Measurements from ENCODE around the gene HDGF. TPM values are rescaled to one million over a fixed set of nuclear protein-coding genes. Genes with fewer than 3 reads are reported as not detected.

Gene HDGF
- total and polyA plus RNA-seq, 9 of the 15 experiments (the other 6 are each of a cell fraction or from before 2014, with no cell fraction given), result 38.8 to 601 (median 400) TPM

DNA sequence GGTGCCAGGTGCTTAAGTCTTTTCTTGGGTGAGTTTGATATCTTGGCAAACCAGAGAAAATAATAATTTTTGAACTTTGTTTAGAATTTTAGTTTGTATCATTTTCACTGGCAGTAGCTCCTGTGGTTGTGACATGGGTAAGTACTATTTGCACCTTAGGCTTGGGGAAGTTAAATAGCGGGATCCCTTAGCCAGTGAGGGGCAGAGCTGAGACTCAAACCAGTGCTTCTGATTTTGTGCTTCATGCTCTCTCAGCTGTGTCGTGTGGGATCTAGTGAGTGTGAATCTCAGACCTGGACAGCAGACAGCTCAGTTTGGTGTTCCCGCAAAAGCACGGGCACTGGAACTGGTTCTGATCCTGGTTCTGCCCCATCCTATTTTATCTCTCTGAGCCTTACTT, 25.5 kb upstream of the HDGF start:
- no peaks in the 10 kb centered on the region for H3K9me3 ChIP-seq (replicated peaks; ENCODE audit: control insufficient read depth, insufficient read depth, low read depth, low read length)
- no peaks in the 10 kb centered on the region for H3K9me1 ChIP-seq (ENCODE audit: control insufficient read depth, insufficient read depth, low read length)
- H3K27ac ChIP-seq (ENCODE audit: extremely low read depth, low read depth, low read length), result no peak overlapping the region
- peaks cover 91% of the 10 kb centered on the region for H3K79me2 ChIP-seq (ENCODE audit: control insufficient read depth, insufficient read depth, low read length)
- no peak overlapping the region for H3K4me2 ChIP-seq (ENCODE audit: insufficient read depth, low read length)
- no TSS peak for BruUV-seq (replicated peaks)
- 54% methylated on average over 4 of the region's 4 CpGs for WGBS (ENCODE audit: insufficient coverage, low coverage, missing lambda C conversion rate)
- H4K20me1 ChIP-seq (replicated peaks; ENCODE audit: control insufficient read depth, insufficient read depth, low read length), result peaks cover 13% of the 10 kb centered on the region; the same call in 1 of the 2 replicates
- ATAC-seq (peak; percentile 52; the same call in 2 of the 3 replicates), FAIRE-seq (no peak), DNase-seq (ENCODE audit: extremely low read depth in 1 of 4, low spot score in 3 of 4) (no peak)
- no peak overlapping the region for H2AFZ ChIP-seq (ENCODE audit: low read depth, low read length)
- no peak overlapping the region for H3K4me3 ChIP-seq
- in situ Hi-C loops (cut with MboI) (no loop called here), intact Hi-C loops (cut with micrococcal nuclease) (no loop called here)
- TF ChIP-seq, protein P1, sequence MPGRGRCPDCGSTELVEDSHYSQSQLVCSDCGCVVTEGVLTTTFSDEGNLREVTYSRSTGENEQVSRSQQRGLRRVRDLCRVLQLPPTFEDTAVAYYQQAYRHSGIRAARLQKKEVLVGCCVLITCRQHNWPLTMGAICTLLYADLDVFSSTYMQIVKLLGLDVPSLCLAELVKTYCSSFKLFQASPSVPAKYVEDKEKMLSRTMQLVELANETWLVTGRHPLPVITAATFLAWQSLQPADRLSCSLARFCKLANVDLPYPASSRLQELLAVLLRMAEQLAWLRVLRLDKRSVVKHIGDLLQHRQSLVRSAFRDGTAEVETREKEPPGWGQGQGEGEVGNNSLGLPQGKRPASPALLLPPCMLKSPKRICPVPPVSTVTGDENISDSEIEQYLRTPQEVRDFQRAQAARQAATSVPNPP (IDR thresholded peaks at IDR 0.05; ENCODE audit: borderline replicate concordance, insufficient read depth, insufficient read length), result no peak
- TF ChIP-seq ZNF124 (CRISPR knock-in tag; IDR thresholded peaks at IDR 0.05) (no peak), ZNF507 (tag; conservative IDR thresholded peaks at IDR 0.05) (no peak), CBX5 (IDR thresholded peaks at IDR 0.05; ENCODE audit: borderline replicate concordance, low read depth) (no peak), EGR1 (conservative IDR thresholded peaks at IDR 0.05) (no peak), MTF1 (CRISPR knock-in tag; IDR thresholded peaks at IDR 0.05; ENCODE audit: borderline replicate concordance) (no peak), CEBPG (CRISPR knock-in tag; IDR thresholded peaks at IDR 0.05) (no peak), CEBPG (tag; conservative IDR thresholded peaks at IDR 0.05 in 1 of 2, IDR thresholded peaks at IDR 0.05 in 1 of 2) (no peak), NR2C2 (CRISPR knock-in tag; IDR thresholded peaks at IDR 0.05) (no peak), NR2C2 (tag; IDR thresholded peaks at IDR 0.05) (no peak), ZNF133 (CRISPR knock-in tag; IDR thresholded peaks at IDR 0.05) (no peak), PTRF (tag; IDR thresholded peaks at IDR 0.05) (no peak), TARDBP (IDR thresholded peaks at IDR 0.05) (no peak), POLR2A (conservative IDR thresholded peaks at IDR 0.05) (no peak), RFX1 (IDR thresholded peaks at IDR 0.05) (no peak), ZNF551 (CRISPR knock-in tag; IDR thresholded peaks at IDR 0.05) (no peak), ZSCAN32 (CRISPR knock-in tag; IDR thresholded peaks at IDR 0.05) (no peak)
- peak overlapping the region in 1 of 2 experiments; percentile 18; a peak in 1 of 4 replicates for H3K9ac ChIP-seq (ENCODE audit: insufficient read depth in 1 of 2, low read depth in 2 of 2, low read length in 2 of 2)
- peaks cover 16 to 31% of the 10 kb centered on the region in 2 experiments for H3K4me1 ChIP-seq (replicated peaks in 1 of 2; ENCODE audit: control insufficient read depth in 2 of 2, insufficient read depth in 2 of 2, low read length in 2 of 2)
- no peaks in the 10 kb centered on the region for H3K27me3 ChIP-seq (ENCODE audit: control insufficient read depth in 2 of 2, insufficient read depth in 2 of 2, low read length in 2 of 2)
- ChIA-PET CTCF (ENCODE audit: low intra/inter-chr PET ratio) (no interaction called here), POLR2A (interaction anchor here (0.8 to 1.3 kb wide), 6 partner anchors 10 to 36 kb away, joined by 3 to 4 read pairs (median 4); partner anchors contain the start of genes MRPL24 and PRCC)
- peaks cover 52% of the 10 kb centered on the region; the same call in 2 of the 3 replicates for H3K36me3 ChIP-seq (ENCODE audit: control insufficient read depth, insufficient read depth, low read length)

All from K562 (cell line).